Ecto neural progenitor cell (in vitro differentiated cells): ENCODE data around the gene GJA9.

Source experiments
- DNase-seq: peaks from one replicate; pipeline ENCODE4 v3.0.0-alpha.2; 2018; ENCODE audit warnings: low spot score

The GJA9 gene

GRCh38 chr1:38831731-38832369 is 49.5 kb downstream of the GJA9 start:
- no peak for DNase-seq

GRCh38 chr1:38829368-38829767 is 52.0 kb downstream of the GJA9 start:
- no peak for DNase-seq

- DNase-seq, result no peak
These were observed 54.1 kb downstream of the GJA9 start for GRCh38 chr1:38827318-38827717.

- no peak for DNase-seq
These were observed 54.5 kb downstream of the GJA9 start for GRCh38 chr1:38826886-38827285.

GRCh38 chr1:38826262-38826661 is 55.1 kb downstream of the GJA9 start:
- no peak for DNase-seq
